GM23248 (cell line): ENCODE measurements around the gene CNTN4. TPM values are rescaled to one million over a fixed set of nuclear protein-coding genes. Genes with fewer than 3 reads are reported as not detected.

ENCODE experiments used
- DNase-seq: peaks from one replicate; pipeline ENCODE4 v3.0.0-alpha.2; 2015
- H2AFZ ChIP-seq: fragments of 200-600 bp; sonication (generic); 2 replicates; pipeline ENCODE4 v1.6.1; 2016; ENCODE audit warnings: antibody characterized with exemption
- H3F3A ChIP-seq: fragments of 200-600 bp; sonication (generic); 2 replicates; pipeline ENCODE4 v1.6.1; 2016; ENCODE audit warnings: mild to moderate bottlenecking, antibody characterized with exemption, mixed run types; ENCODE audit not compliant: insufficient read depth
- H3K27ac ChIP-seq: fragments of 200-600 bp; sonication (generic); 2 replicates; pipeline ENCODE4 v1.5.1; 2016; ENCODE audit warnings: mild to moderate bottlenecking
- H3K27me3 ChIP-seq: fragments of 200-600 bp; sonication (generic); replicated peaks from 2 replicates; pipeline ENCODE4 v1.6.1; 2016; ENCODE audit warnings: mild to moderate bottlenecking; ENCODE audit not compliant: insufficient read depth
- H3K36me3 ChIP-seq: fragments of 200-600 bp; sonication (generic); 2 replicates; pipeline ENCODE4 v1.6.1; 2016; ENCODE audit warnings: low read depth, mild to moderate bottlenecking
- H3K4me1 ChIP-seq: fragments of 200-600 bp; sonication (generic); 2 replicates; pipeline ENCODE4 v1.6.1; 2016; ENCODE audit warnings: mild to moderate bottlenecking; ENCODE audit not compliant: insufficient read depth
- H3K4me2 ChIP-seq: fragments of 200-600 bp; sonication (generic); one replicate; pipeline ENCODE4 v1.6.1; 2016; ENCODE audit warnings: mild to moderate bottlenecking; ENCODE audit not compliant: unreplicated experiment
- H3K4me3 ChIP-seq: fragments of 200-600 bp; sonication (generic); 2 replicates; pipeline ENCODE4 v1.5.1; 2016; ENCODE audit warnings: mild to moderate bottlenecking
- H3K79me2 ChIP-seq: fragments of 200-600 bp; sonication (generic); 2 replicates; pipeline ENCODE4 v1.6.1; 2016; ENCODE audit warnings: mild to moderate bottlenecking; ENCODE audit not compliant: insufficient read depth
- H3K9ac ChIP-seq: fragments of 200-600 bp; sonication (generic); 2 replicates; pipeline ENCODE4 v1.6.1; 2016; ENCODE audit warnings: mild to moderate bottlenecking
- H3K9me2 ChIP-seq: fragments of 200-600 bp; sonication (generic); 2 replicates; pipeline ENCODE4 v1.6.1; 2016; ENCODE audit warnings: mixed run types, mild to moderate bottlenecking, moderate library complexity; ENCODE audit not compliant: insufficient read depth
- H3K9me3 ChIP-seq: fragments of 200-600 bp; sonication (generic); one replicate; pipeline ENCODE4 v1.6.1; 2017; ENCODE audit warnings: low read depth
- H4K20me1 ChIP-seq: fragments of 200-600 bp; sonication (generic); 2 replicates; pipeline ENCODE4 v1.6.0; 2016; ENCODE audit not compliant: insufficient read depth
- EZH2 ChIP-seq: fragments of 200-600 bp; sonication (generic); IDR thresholded peaks from 2 replicates; pipeline ENCODE4 v1.6.1; 2018; ENCODE audit warnings: antibody characterized with exemption, mild to moderate bottlenecking; ENCODE audit not compliant: insufficient read depth, poor library complexity, severe bottlenecking
- EZH2phosphoT487 ChIP-seq: fragments of 200-600 bp; sonication (generic); IDR thresholded peaks from 2 replicates; pipeline ENCODE4 v1.6.1; 2018; ENCODE audit warnings: antibody characterized with exemption, moderate library complexity, mild to moderate bottlenecking, low read depth; ENCODE audit not compliant: insufficient read depth
- WGBS, 2 experiments: methylation state at CpG; one replicate each; pipeline ENCODE4 v1.1.6; 2015 to 2017; ENCODE audit warnings: low lambda C conversion rate in 2 of 2, low coverage in 1 of 2; ENCODE audit errors: missing lambda C conversion rate in 2 of 2; 5-methylcytosine and 5-hydroxymethylcytosine counted together
- in situ Hi-C: fragments of 300-500 bp; cut with MboI; formaldehyde crosslinking; loops from 2 replicates; pipeline ENCODE4 v1.15.0; 2020
- polyA plus RNA-seq: library from polyadenylated mRNA; unstranded; fragments of >200 nt; fragmentation: Nextera tagmentation; extraction: Ambion mirVana; gene quantifications from 2 replicates; pipeline ENCODE4 v1.2.1, GENCODE V29; 2016
- total RNA-seq: library from RNA; depleted of rRNA; stranded (reverse); fragments of >200 nt; shearing (Covaris generic); gene quantifications from 2 replicates; pipeline ENCODE4 v1.2.3, GENCODE V29; 2014

The CNTN4 gene
- total and polyA plus RNA-seq, 2 experiments from 2014 or later = not detected

DNA sequence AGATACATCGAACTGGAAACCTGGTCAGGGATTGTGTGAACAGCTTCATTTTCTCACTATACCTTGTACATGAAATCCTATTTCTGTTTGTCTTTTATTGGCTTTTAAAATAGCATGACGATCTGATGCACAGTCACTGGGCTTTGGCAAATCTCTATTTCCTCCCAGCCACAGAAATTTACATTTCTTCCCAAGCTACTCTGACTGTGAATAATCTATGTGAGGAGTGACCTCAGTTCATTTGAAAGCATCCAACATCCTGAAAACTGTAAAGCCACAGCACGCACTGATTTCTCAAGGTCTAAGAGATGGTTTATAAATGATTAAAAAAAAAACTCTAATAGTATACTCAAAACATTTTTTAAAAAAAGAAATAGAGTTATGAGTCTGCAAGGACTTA, 561.2 kb downstream of the CNTN4 start:
- Histone ChIP-seq H3K36me3 (no peaks in the 10 kb centered on the region), H3K4me1 (no peaks in the 10 kb centered on the region), H3K9me3 (no peaks in the 10 kb centered on the region), H3K27me3 (no peaks in the 10 kb centered on the region), H3K4me3 (no peak overlapping the region), H3K4me2 (no peak overlapping the region), H3K79me2 (no peaks in the 10 kb centered on the region), H2AFZ (no peak overlapping the region), H4K20me1 (no peaks in the 10 kb centered on the region), H3K9ac (no peak overlapping the region), H3K9me2 (no peaks in the 10 kb centered on the region), H3K27ac (no peak overlapping the region), H3F3A (no peaks in the 10 kb centered on the region)
- TF ChIP-seq EZH2phosphoT487 = no peak
- TF ChIP-seq EZH2 = no peak
- in situ Hi-C loops = no loop called here
- DNase-seq = no peak
- 14 to 16% methylated on average over 3 of the region's 3 CpGs for WGBS, 2 experiments

DNA sequence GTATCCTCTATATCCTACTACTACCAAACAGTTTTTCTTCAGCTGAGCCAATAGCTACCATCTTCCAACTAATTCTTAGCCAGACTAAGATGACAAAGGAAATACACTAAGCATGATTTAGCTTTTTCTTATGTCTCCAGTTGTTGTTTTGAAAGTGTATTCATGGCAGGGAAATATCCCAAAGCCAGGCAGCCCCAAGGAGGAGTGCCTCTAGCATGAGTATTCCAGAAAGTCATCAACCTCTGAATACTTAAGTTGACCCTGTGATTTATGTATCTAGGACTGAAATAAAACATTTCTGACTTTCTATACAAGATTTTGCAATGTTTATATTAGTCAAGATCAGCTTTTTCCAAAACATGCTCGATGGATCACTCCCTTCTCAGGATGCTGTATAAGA, 562.4 kb downstream of the CNTN4 start:
- Histone ChIP-seq H3K27me3 (no peaks in the 10 kb centered on the region), H2AFZ (no peak overlapping the region), H3K27ac (no peak overlapping the region), H3K9ac (no peak overlapping the region), H3K4me1 (no peaks in the 10 kb centered on the region), H3K79me2 (no peaks in the 10 kb centered on the region), H3K36me3 (no peaks in the 10 kb centered on the region), H4K20me1 (no peaks in the 10 kb centered on the region), H3F3A (no peaks in the 10 kb centered on the region), H3K4me2 (no peak overlapping the region), H3K9me3 (no peaks in the 10 kb centered on the region), H3K4me3 (no peak overlapping the region), H3K9me2 (no peaks in the 10 kb centered on the region)
- TF ChIP-seq EZH2phosphoT487 = no peak
- TF ChIP-seq EZH2 = no peak
- no peak for DNase-seq
- WGBS, 2 experiments = 0 to 9% methylated on average over 1 of the region's 1 CpG
- in situ Hi-C loops = no loop called here

DNA sequence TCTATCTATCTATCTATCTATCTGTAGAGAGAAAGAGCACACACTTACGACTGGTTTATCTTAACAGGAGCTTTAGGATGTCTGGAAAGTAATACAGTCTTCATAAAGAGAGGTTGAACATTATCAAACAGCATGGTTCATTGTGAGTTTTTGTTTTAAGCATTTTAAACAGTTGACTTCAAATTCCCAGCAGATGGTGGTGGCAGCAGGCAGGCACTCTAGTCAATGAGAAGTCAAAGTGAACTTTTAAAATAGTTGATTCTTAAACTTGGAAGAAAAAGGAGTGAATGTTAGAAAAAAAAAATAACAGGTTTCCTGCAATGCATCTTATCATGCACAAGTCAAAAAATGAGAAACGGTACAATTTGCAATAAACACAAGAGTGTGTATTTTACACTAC, 578.8 kb downstream of the CNTN4 start:
- H4K20me1 ChIP-seq = no peaks in the 10 kb centered on the region
- H3K9me2 ChIP-seq = no peaks in the 10 kb centered on the region
- 33% methylated on average over 2 of the region's 2 CpGs for WGBS, 2 experiments
- no peak for DNase-seq
- H3K9me3 ChIP-seq = no peaks in the 10 kb centered on the region
- no peak overlapping the region for H3K4me2 ChIP-seq
- H3K79me2 ChIP-seq = no peaks in the 10 kb centered on the region
- no peak overlapping the region for H3K4me3 ChIP-seq
- no peak overlapping the region for H3K27ac ChIP-seq
- TF ChIP-seq EZH2phosphoT487 = no peak
- TF ChIP-seq EZH2 = no peak
- H3F3A ChIP-seq = no peaks in the 10 kb centered on the region
- H3K36me3 ChIP-seq = no peaks in the 10 kb centered on the region
- no peak overlapping the region for H3K9ac ChIP-seq
- H2AFZ ChIP-seq = no peak overlapping the region
- in situ Hi-C loops = no loop called here
- H3K4me1 ChIP-seq = no peaks in the 10 kb centered on the region
- no peaks in the 10 kb centered on the region for H3K27me3 ChIP-seq

DNA sequence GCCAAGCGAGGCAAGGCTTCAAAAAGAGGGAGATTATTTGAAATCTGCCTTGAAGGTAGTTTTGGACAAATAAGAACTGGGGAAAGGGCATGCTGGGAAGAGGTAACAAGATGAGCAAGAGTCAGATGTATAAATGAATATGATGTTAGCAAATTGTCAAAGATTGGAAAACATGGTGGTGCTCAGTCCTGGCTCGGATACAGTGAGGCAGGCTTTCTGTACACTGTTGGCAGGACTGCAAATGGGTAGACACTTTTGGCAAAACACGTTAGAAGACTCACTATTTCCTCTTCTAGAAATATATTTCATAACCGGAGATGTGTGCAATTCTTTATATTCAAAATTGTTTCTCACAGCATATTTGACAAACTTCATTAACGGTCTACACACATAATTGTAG, 581.6 kb downstream of the CNTN4 start:
- Histone ChIP-seq H3K36me3 (no peaks in the 10 kb centered on the region), H3F3A (no peaks in the 10 kb centered on the region), H3K9me3 (no peaks in the 10 kb centered on the region), H3K27me3 (no peaks in the 10 kb centered on the region), H3K9me2 (no peaks in the 10 kb centered on the region), H3K79me2 (no peaks in the 10 kb centered on the region), H3K27ac (no peak overlapping the region), H3K9ac (no peak overlapping the region), H2AFZ (no peak overlapping the region), H4K20me1 (no peaks in the 10 kb centered on the region), H3K4me2 (no peak overlapping the region), H3K4me1 (no peaks in the 10 kb centered on the region), H3K4me3 (no peak overlapping the region)
- in situ Hi-C loops = no loop called here
- no peak for DNase-seq
- TF ChIP-seq EZH2 (no peak), EZH2phosphoT487 (no peak)
- WGBS, 2 experiments = 20 to 32% methylated on average over 5 of the region's 5 CpGs

DNA sequence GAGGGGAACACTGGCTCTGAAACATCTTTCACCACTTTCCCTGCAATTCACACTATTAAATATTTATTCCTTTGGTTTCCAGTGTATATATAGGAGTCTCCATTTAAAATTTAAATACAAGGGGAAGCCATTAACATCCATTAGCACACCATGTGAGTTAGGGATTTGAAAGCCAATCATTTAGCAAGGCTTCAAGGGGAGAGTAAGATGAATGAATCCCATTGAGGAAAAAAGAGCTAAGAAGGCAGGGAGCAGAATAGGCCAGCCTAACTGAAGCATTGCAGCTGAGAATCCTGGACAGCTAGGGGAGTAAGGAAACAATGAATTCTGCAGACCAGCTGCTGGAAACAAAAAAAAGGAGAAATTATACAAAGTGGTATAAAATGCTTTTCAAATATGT, 585.4 kb downstream of the CNTN4 start:
- no peak overlapping the region for H3K4me2 ChIP-seq
- H3K4me3 ChIP-seq = no peak overlapping the region
- no peaks in the 10 kb centered on the region for H3F3A ChIP-seq
- H3K36me3 ChIP-seq = no peaks in the 10 kb centered on the region
- no peak for TF ChIP-seq EZH2phosphoT487
- TF ChIP-seq EZH2 = no peak
- no peaks in the 10 kb centered on the region for H3K79me2 ChIP-seq
- H3K9me3 ChIP-seq = no peaks in the 10 kb centered on the region
- H4K20me1 ChIP-seq = no peaks in the 10 kb centered on the region
- no peaks in the 10 kb centered on the region for H3K9me2 ChIP-seq
- no peak overlapping the region for H3K9ac ChIP-seq
- no peak overlapping the region for H2AFZ ChIP-seq
- no peak overlapping the region for H3K27ac ChIP-seq
- in situ Hi-C loops = no loop called here
- H3K4me1 ChIP-seq = no peaks in the 10 kb centered on the region
- no peak for DNase-seq
- H3K27me3 ChIP-seq = no peaks in the 10 kb centered on the region
